Measurements from ENCODE around the gene UBE2I.

GRCh38 chr16:1333854-1334700, 24.6 kb downstream of the UBE2I start:
- TF ChIP-seq CTCF (IDR thresholded peaks at IDR 0.05) (no peak), POLR2A (IDR thresholded peaks at IDR 0.05) (no peak)

Measured in Peyer's patch (tissue), 4 donors.